ENCODE data around the gene RPS24.
A peak's percentile ranks its signal among the peaks of the same experiment; 100 is the strongest.
"Not testable (repeated sequence)": the region's sequence is repeated elsewhere in the genome, so short reads cannot be mapped to it uniquely, and the experiment has no call there.

The RPS24 gene

GRCh38 chr10:78033637-78034470 lies at the start of gene RPS24:
RPS24 (plus strand) TSS chr10:78033863; CDS start chr10:78033902, 39 bp downstream.
- DNase-seq (ENCODE audit: low spot score): peak; percentile 92

- DNase-seq (ENCODE audit: low spot score): no peak
Measured at GRCh38 chr10:77984986-77985385, 48.7 kb upstream of the RPS24 start.

- DNase-seq (ENCODE audit: low spot score): no peak
Measured at GRCh38 chr10:77987671-77988255, 45.9 kb upstream of the RPS24 start.

GRCh38 chr10:77989081-77989724 lies 44.5 kb upstream of the RPS24 start:
- no peak for DNase-seq (ENCODE audit: low spot score)

GRCh38 chr10:77993620-77994019 lies 40.0 kb upstream of the RPS24 start:
- DNase-seq (ENCODE audit: low spot score): no peak

- not testable (repeated sequence) for DNase-seq (ENCODE audit: low spot score)
Measured at GRCh38 chr10:77998780-77999179, 34.9 kb upstream of the RPS24 start.

GRCh38 chr10:78000206-78000605 lies 33.5 kb upstream of the RPS24 start:
- DNase-seq (ENCODE audit: low spot score): no peak

GRCh38 chr10:78000956-78001472 lies 32.6 kb upstream of the RPS24 start:
- DNase-seq (ENCODE audit: low spot score): no peak

GRCh38 chr10:78002541-78003288 lies 30.9 kb upstream of the RPS24 start:
- DNase-seq (ENCODE audit: low spot score): no peak

GRCh38 chr10:78004215-78005026 lies 29.2 kb upstream of the RPS24 start:
- DNase-seq (ENCODE audit: low spot score): no peak

- DNase-seq (ENCODE audit: low spot score): no peak
Measured at GRCh38 chr10:78007172-78007571, 26.5 kb upstream of the RPS24 start.

- DNase-seq (ENCODE audit: low spot score): no peak
Measured at GRCh38 chr10:78009662-78010061, 24.0 kb upstream of the RPS24 start.

- no peak for DNase-seq (ENCODE audit: low spot score)
Measured at GRCh38 chr10:78010278-78010677, 23.4 kb upstream of the RPS24 start.

GRCh38 chr10:78011065-78011464 lies 22.6 kb upstream of the RPS24 start:
- no peak for DNase-seq (ENCODE audit: low spot score)

- no peak for DNase-seq (ENCODE audit: low spot score)
Measured at GRCh38 chr10:78013564-78013963, 20.1 kb upstream of the RPS24 start.

- DNase-seq (ENCODE audit: low spot score): no peak
Measured at GRCh38 chr10:78015546-78015945, 18.1 kb upstream of the RPS24 start.

- DNase-seq (ENCODE audit: low spot score): no peak
Measured at GRCh38 chr10:78017856-78018255, 15.8 kb upstream of the RPS24 start.

GRCh38 chr10:78019264-78019663 lies 14.4 kb upstream of the RPS24 start:
- no peak for DNase-seq (ENCODE audit: low spot score)

GRCh38 chr10:78021201-78021600 lies 12.5 kb upstream of the RPS24 start:
- no peak for DNase-seq (ENCODE audit: low spot score)

GRCh38 chr10:78023741-78024140 lies 9.9 kb upstream of the RPS24 start:
- DNase-seq (ENCODE audit: low spot score): no peak

- no peak for DNase-seq (ENCODE audit: low spot score)
Measured at GRCh38 chr10:78025685-78026364, 7.8 kb upstream of the RPS24 start.
